SK-N-SH (cell line): ENCODE results near the gene CNTNAP2. TPM values are rescaled to one million over a fixed set of nuclear protein-coding genes. Genes with fewer than 3 reads are reported as not detected.

ENCODE experiments used
- CTCF ChIA-PET: fragments of 300-600, 350-600 bp; formaldehyde crosslinking; extraction: SDS; loops from one replicate; lab custom pipeline; 2021; lab: Yijun Ruan, JAX
- POLR2A ChIA-PET: fragments of 350-600 bp; sonication (Branson Sonifier 250); formaldehyde crosslinking; extraction: SDS; loops from one replicate; lab custom pipeline; 2020; ENCODE audit warnings: antibody characterized with exemption, inconsistent platforms; lab: Yijun Ruan, JAX
- DNase-seq: peaks from one replicate; pipeline ENCODE4 v3.0.0; 2012
- H2AFZ ChIP-seq: fragments of 200-600 bp; sonication (generic); 2 replicates; pipeline ENCODE4 v1.8.1; 2016; ENCODE audit warnings: antibody characterized with exemption, mild to moderate bottlenecking, low read depth
- H3F3A ChIP-seq: fragments of 200-600 bp; sonication (generic); replicated peaks from 2 replicates; pipeline ENCODE3; 2016; ENCODE audit warnings: antibody characterized with exemption, mild to moderate bottlenecking; ENCODE audit not compliant: insufficient read depth
- H3K27ac ChIP-seq, 2 experiments: fragments of 200-500 bp in 1 of 2; fragments of 200-600 bp in 1 of 2; sonication (Bioruptor generic) in 1 of 2; sonication (generic), shearing (Covaris generic) in 1 of 2; 2 replicates each; pipeline versions ENCODE4 v1.5.1 to v1.6.1; 2014 to 2016; ENCODE audit warnings: low read depth in 2 of 2, inconsistent platforms in 1 of 2, low read length in 1 of 2, mild to moderate bottlenecking in 1 of 2, mixed read lengths in 1 of 2
- H3K27me3 ChIP-seq: fragments of 200-600 bp; sonication (generic), shearing (Covaris generic); 2 replicates; pipeline ENCODE4 v1.6.1; 2016; ENCODE audit warnings: mixed run types; ENCODE audit not compliant: insufficient read depth
- H3K36me3 ChIP-seq, 2 experiments: fragments of 200-500 bp in 1 of 2; fragments of 200-600 bp in 1 of 2; sonication (Bioruptor generic) in 1 of 2; sonication (generic) in 1 of 2; replicated peaks in 1 of 2; 2 replicates each; pipeline versions ENCODE3 to v1.5.1; 2014 to 2016; ENCODE audit warnings: low read length in 1 of 2, mild to moderate bottlenecking in 1 of 2; ENCODE audit not compliant: insufficient read depth in 2 of 2, control insufficient read depth in 1 of 2
- H3K4me1 ChIP-seq, 2 experiments: fragments of 200-500 bp in 1 of 2; fragments of 200-600 bp in 1 of 2; sonication (Bioruptor generic) in 1 of 2; sonication (generic), shearing (Covaris generic) in 1 of 2; 2 replicates each; pipeline versions ENCODE4 v1.5.1 to v1.6.1; 2014 to 2016; ENCODE audit warnings: low read depth in 1 of 2, low read length in 1 of 2, mixed run types in 1 of 2; ENCODE audit not compliant: insufficient read depth in 2 of 2, control insufficient read depth in 1 of 2
- H3K4me2 ChIP-seq: fragments of 200-600 bp; sonication (generic), shearing (Covaris generic); 2 replicates; pipeline ENCODE4 v1.6.1; 2017; ENCODE audit warnings: mixed run types
- H3K4me3 ChIP-seq, 2 experiments: fragments of 200-500 bp in 1 of 2; fragments of 200-600 bp in 1 of 2; sonication (Bioruptor generic) in 1 of 2; sonication (generic), shearing (Covaris generic) in 1 of 2; 2 replicates each; pipeline versions ENCODE4 v1.5.1 to v1.8.1; 2014 to 2016; ENCODE audit warnings: low read depth in 2 of 2, inconsistent platforms in 1 of 2, low read length in 1 of 2, mild to moderate bottlenecking in 1 of 2, mixed read lengths in 1 of 2, moderate library complexity in 1 of 2
- H3K79me2 ChIP-seq: fragments of 200-600 bp; sonication (generic); 2 replicates; pipeline ENCODE4 v1.8.1; 2017; ENCODE audit warnings: mild to moderate bottlenecking; ENCODE audit not compliant: insufficient read depth
- H3K9ac ChIP-seq: fragments of 200-600 bp; sonication (generic); 2 replicates; pipeline ENCODE4 v1.6.1; 2017; ENCODE audit warnings: mixed run types
- H3K9me2 ChIP-seq: fragments of 200-600 bp; sonication (generic); 2 replicates; pipeline ENCODE4 v1.6.1; 2017; ENCODE audit warnings: mixed run types
- H3K9me3 ChIP-seq: fragments of 200-600 bp; sonication (generic); 2 replicates; pipeline ENCODE4 v1.6.1; 2017; ENCODE audit warnings: mixed run types, mild to moderate bottlenecking, moderate library complexity
- H4K20me1 ChIP-seq: fragments of 200-600 bp; sonication (generic); 2 replicates; pipeline ENCODE4 v1.6.1; 2017; ENCODE audit warnings: mild to moderate bottlenecking, mixed run types; ENCODE audit not compliant: insufficient read depth
- ELF1 ChIP-seq: IDR thresholded peaks from 2 replicates; pipeline ENCODE4 v1.4.0; 2012
- EP300 ChIP-seq, 2 experiments: IDR thresholded peaks; 2 replicates each; pipeline versions ENCODE4 v1.4.0 to v1.6.1; 2012; ENCODE audit warnings: borderline replicate concordance in 1 of 2, low read depth in 1 of 2, low read length in 1 of 2
- EZH2phosphoT487 ChIP-seq: fragments of 200-600 bp; sonication (generic); IDR thresholded peaks from 2 replicates; pipeline ENCODE4 v1.6.1; 2017; ENCODE audit warnings: low read depth, mixed run types, mild to moderate bottlenecking, antibody characterized with exemption, moderate library complexity, borderline replicate concordance
- FOXJ3 ChIP-seq: sonication (generic); formaldehyde crosslinking; IDR thresholded peaks from 2 replicates; pipeline ENCODE4 v1.5.1; 2020; ENCODE audit warnings: mild to moderate bottlenecking, missing genetic modification reagents
- FOXM1 ChIP-seq: IDR thresholded peaks from 2 replicates; pipeline ENCODE4 v1.4.0; 2012; ENCODE audit warnings: low read depth, mild to moderate bottlenecking
- GABPA ChIP-seq: IDR thresholded peaks from 2 replicates; pipeline ENCODE4 v1.4.0; 2012; ENCODE audit warnings: low read depth, mild to moderate bottlenecking
- GATA2 ChIP-seq: sonication (generic); formaldehyde crosslinking; IDR thresholded peaks from 2 replicates; pipeline ENCODE4 v1.5.0; 2020; ENCODE audit warnings: mild to moderate bottlenecking, missing genetic modification reagents
- JUND ChIP-seq: IDR thresholded peaks from 2 replicates; pipeline ENCODE4 v1.4.0; 2012
- MEF2A ChIP-seq: IDR thresholded peaks from 2 replicates; pipeline ENCODE4 v1.4.0; 2012; ENCODE audit warnings: low read depth, borderline replicate concordance
- MXI1 ChIP-seq: IDR thresholded peaks from 2 replicates; pipeline ENCODE4 v1.6.1; 2012; ENCODE audit warnings: mild to moderate bottlenecking, low read depth, low read length, improper control_type of control experiment
- POLR2AphosphoS5 ChIP-seq: IDR thresholded peaks from 2 replicates; pipeline ENCODE4 v1.6.1; 2012; ENCODE audit warnings: low read depth, low read length
- RCOR1 ChIP-seq: fragments of 150-350 bp; IDR thresholded peaks from 2 replicates; pipeline ENCODE4 v1.6.1; 2017; ENCODE audit warnings: antibody characterized with exemption, low read length
- SMC3 ChIP-seq: IDR thresholded peaks from 2 replicates; pipeline ENCODE4 v1.6.1; 2012; ENCODE audit warnings: low read depth, low read length, improper control_type of control experiment
- TAF1 ChIP-seq: IDR thresholded peaks from 2 replicates; pipeline ENCODE4 v1.6.1; 2012; ENCODE audit warnings: low read depth, mild to moderate bottlenecking, low read length, moderate library complexity, borderline replicate concordance
- YY1 ChIP-seq: IDR thresholded peaks from 2 replicates; pipeline ENCODE4 v1.4.0; 2012; ENCODE audit warnings: low read depth, mild to moderate bottlenecking
- WGBS: methylation state at CpG from one replicate; pipeline ENCODE4 v1.1.6; 2017; ENCODE audit warnings: low lambda C conversion rate; 5-methylcytosine and 5-hydroxymethylcytosine counted together
- polyA plus RNA-seq, 3 experiments: library from polyadenylated mRNA; depleted of rRNA; stranded (reverse); fragments of >200 nt; gene quantifications; 2 replicates each; pipeline ENCODE4 v1.2.3, GENCODE V29; 2012
- TF ChIP-seq, protein P1 (sequence below): IDR thresholded peaks from 2 replicates; pipeline ENCODE4 v1.6.1; 2012; ENCODE audit warnings: mild to moderate bottlenecking, low read depth, low read length, moderate library complexity
- TF ChIP-seq, protein P2 (sequence below): fragments of 150-350 bp; IDR thresholded peaks from 2 replicates; pipeline ENCODE4 v1.6.1; 2017; ENCODE audit warnings: antibody characterized with exemption, low read length, low read depth, borderline replicate concordance
- TF ChIP-seq, protein P3 (sequence below): IDR thresholded peaks from 2 replicates; pipeline ENCODE4; 2012
- TF ChIP-seq, protein P4 (sequence below): fragments of 200-600 bp; sonication (generic); IDR thresholded peaks from 2 replicates; pipeline ENCODE4 v1.6.1; 2017; ENCODE audit warnings: antibody characterized with exemption, mild to moderate bottlenecking, moderate library complexity

The CNTNAP2 gene
- polyA plus RNA-seq, 1 of the 3 experiments (the other 2 are of a cell fraction), result 3.4 TPM

DNA sequence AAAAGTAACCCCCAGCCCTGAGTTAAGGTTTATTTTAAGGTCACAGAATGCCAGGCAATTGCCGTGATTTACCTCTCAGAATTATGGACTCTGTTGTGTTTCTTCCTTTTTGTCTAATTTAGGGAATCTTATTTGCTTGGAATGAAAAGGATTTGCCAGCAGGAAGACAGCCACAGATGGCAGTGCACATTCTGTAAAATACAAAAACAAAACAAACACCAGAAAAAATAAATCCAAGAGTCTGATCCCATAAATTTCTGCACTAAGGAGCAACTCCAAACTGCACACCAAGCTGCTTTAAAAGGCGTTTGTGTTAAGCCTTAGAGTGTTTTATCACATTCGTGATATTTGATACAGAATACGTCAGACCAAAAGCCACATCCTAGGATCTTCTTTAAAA is 2275.0 kb downstream of the CNTNAP2 start:
- WGBS, result 67% methylated on average over 4 of the region's 4 CpGs
- POLR2A ChIA-PET, result no interaction called here

DNA sequence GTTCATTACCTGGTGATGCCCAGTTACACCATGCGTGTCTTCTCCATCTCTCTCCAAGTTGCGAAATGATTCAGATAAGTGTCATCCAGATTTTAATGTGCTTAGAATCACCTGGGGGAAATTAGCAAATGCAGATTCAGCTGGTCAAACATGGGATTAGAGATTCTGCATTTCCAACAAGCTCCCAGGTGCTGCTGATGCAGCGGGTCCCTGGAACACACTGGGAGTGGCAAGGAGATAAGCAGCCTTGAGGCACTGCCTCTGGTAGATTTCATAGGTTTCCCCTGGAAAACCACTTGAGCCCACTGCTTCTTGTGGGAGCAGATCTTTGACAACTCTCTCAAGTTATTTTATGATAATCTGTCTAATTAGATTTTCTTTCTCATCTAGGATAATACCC is 2278.0 kb downstream of the CNTNAP2 start:
- ChIA-PET CTCF (no interaction called here), POLR2A (no interaction called here)
- no peaks in the 10 kb centered on the region for H3K79me2 ChIP-seq
- no peaks in the 10 kb centered on the region for H3K27me3 ChIP-seq
- no peak overlapping the region for H3K27ac ChIP-seq
- H3K9me3 ChIP-seq, result no peaks in the 10 kb centered on the region
- no peak overlapping the region for H2AFZ ChIP-seq
- H3K4me3 ChIP-seq, result no peak overlapping the region
- no peaks in the 10 kb centered on the region for H3F3A ChIP-seq
- no peaks in the 10 kb centered on the region for H3K36me3 ChIP-seq
- no peak overlapping the region for H3K4me2 ChIP-seq
- H3K9me2 ChIP-seq, result no peaks in the 10 kb centered on the region
- WGBS, result 94% methylated on average over 3 of the region's 3 CpGs
- peaks cover 0 to 10% of the 10 kb centered on the region in 2 experiments; a peak in 2 of 4 replicates for H3K4me1 ChIP-seq
- no peak overlapping the region for H3K9ac ChIP-seq
- DNase-seq, result no peak
- H4K20me1 ChIP-seq, result no peaks in the 10 kb centered on the region
- TF ChIP-seq RCOR1 (no peak), GATA2 (CRISPR knock-in tag) (no peak), FOXJ3 (no peak), FOXM1 (no peak), JUND (no peak), YY1 (no peak), EZH2phosphoT487 (no peak), MEF2A (no peak), POLR2AphosphoS5 (no peak), SMC3 (no peak), TAF1 (no peak), EP300 (IDR thresholded peaks at IDR 0.05; ENCODE audit: borderline replicate concordance in 1 of 2, low read depth in 1 of 2, low read length in 1 of 2) (no peak), MXI1 (no peak)
- TF ChIP-seq, protein P1, sequence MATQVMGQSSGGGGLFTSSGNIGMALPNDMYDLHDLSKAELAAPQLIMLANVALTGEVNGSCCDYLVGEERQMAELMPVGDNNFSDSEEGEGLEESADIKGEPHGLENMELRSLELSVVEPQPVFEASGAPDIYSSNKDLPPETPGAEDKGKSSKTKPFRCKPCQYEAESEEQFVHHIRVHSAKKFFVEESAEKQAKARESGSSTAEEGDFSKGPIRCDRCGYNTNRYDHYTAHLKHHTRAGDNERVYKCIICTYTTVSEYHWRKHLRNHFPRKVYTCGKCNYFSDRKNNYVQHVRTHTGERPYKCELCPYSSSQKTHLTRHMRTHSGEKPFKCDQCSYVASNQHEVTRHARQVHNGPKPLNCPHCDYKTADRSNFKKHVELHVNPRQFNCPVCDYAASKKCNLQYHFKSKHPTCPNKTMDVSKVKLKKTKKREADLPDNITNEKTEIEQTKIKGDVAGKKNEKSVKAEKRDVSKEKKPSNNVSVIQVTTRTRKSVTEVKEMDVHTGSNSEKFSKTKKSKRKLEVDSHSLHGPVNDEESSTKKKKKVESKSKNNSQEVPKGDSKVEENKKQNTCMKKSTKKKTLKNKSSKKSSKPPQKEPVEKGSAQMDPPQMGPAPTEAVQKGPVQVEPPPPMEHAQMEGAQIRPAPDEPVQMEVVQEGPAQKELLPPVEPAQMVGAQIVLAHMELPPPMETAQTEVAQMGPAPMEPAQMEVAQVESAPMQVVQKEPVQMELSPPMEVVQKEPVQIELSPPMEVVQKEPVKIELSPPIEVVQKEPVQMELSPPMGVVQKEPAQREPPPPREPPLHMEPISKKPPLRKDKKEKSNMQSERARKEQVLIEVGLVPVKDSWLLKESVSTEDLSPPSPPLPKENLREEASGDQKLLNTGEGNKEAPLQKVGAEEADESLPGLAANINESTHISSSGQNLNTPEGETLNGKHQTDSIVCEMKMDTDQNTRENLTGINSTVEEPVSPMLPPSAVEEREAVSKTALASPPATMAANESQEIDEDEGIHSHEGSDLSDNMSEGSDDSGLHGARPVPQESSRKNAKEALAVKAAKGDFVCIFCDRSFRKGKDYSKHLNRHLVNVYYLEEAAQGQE, result no peak
- TF ChIP-seq, protein P2, sequence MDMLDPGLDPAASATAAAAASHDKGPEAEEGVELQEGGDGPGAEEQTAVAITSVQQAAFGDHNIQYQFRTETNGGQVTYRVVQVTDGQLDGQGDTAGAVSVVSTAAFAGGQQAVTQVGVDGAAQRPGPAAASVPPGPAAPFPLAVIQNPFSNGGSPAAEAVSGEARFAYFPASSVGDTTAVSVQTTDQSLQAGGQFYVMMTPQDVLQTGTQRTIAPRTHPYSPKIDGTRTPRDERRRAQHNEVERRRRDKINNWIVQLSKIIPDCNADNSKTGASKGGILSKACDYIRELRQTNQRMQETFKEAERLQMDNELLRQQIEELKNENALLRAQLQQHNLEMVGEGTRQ, result no peak
- TF ChIP-seq, protein P3, sequence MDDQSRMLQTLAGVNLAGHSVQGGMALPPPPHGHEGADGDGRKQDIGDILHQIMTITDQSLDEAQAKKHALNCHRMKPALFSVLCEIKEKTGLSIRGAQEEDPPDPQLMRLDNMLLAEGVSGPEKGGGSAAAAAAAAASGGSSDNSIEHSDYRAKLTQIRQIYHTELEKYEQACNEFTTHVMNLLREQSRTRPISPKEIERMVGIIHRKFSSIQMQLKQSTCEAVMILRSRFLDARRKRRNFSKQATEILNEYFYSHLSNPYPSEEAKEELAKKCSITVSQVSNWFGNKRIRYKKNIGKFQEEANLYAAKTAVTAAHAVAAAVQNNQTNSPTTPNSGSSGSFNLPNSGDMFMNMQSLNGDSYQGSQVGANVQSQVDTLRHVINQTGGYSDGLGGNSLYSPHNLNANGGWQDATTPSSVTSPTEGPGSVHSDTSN, result no peak
- TF ChIP-seq, protein P4, sequence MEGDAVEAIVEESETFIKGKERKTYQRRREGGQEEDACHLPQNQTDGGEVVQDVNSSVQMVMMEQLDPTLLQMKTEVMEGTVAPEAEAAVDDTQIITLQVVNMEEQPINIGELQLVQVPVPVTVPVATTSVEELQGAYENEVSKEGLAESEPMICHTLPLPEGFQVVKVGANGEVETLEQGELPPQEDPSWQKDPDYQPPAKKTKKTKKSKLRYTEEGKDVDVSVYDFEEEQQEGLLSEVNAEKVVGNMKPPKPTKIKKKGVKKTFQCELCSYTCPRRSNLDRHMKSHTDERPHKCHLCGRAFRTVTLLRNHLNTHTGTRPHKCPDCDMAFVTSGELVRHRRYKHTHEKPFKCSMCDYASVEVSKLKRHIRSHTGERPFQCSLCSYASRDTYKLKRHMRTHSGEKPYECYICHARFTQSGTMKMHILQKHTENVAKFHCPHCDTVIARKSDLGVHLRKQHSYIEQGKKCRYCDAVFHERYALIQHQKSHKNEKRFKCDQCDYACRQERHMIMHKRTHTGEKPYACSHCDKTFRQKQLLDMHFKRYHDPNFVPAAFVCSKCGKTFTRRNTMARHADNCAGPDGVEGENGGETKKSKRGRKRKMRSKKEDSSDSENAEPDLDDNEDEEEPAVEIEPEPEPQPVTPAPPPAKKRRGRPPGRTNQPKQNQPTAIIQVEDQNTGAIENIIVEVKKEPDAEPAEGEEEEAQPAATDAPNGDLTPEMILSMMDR, result no peak

More for the DNA sequence above, 2275.0 kb downstream of the CNTNAP2 start:
- Histone ChIP-seq H3K4me3 (no peak overlapping the region), H3K9me3 (no peaks in the 10 kb centered on the region), H2AFZ (no peak overlapping the region), H3K36me3 (no peaks in the 10 kb centered on the region), H3K27ac (no peak overlapping the region), H3K4me2 (no peak overlapping the region), H4K20me1 (no peaks in the 10 kb centered on the region), H3F3A (no peaks in the 10 kb centered on the region), H3K9me2 (no peaks in the 10 kb centered on the region), H3K79me2 (no peaks in the 10 kb centered on the region), H3K9ac (no peak overlapping the region), H3K4me1 (peaks cover 0 to 3% of the 10 kb centered on the region in 2 experiments; a peak in 2 of 4 replicates), H3K27me3 (no peaks in the 10 kb centered on the region)
- no peak for DNase-seq
- CTCF ChIA-PET, result no interaction called here
- TF ChIP-seq SMC3 (no peak), GABPA (no peak), POLR2AphosphoS5 (no peak), EZH2phosphoT487 (no peak), ELF1 (no peak)
- TF ChIP-seq, protein P3, result no peak
